H9 (cell line): ENCODE data around the gene NDUFS6. TPM values are rescaled to one million over a fixed set of nuclear protein-coding genes. Genes with fewer than 3 reads are reported as not detected.

Source experiments
- DNase-seq: peaks from one replicate; pipeline ENCODE4 v3.0.0-alpha.2; 2017
- H2AFZ ChIP-seq: one replicate; pipeline ENCODE4 v1.6.1; 2013; ENCODE audit warnings: mild to moderate bottlenecking, low read length, control low read depth, moderate library complexity
- H2AK5ac ChIP-seq: 2 replicates; pipeline ENCODE4 v1.6.1; 2013; ENCODE audit warnings: low read length, control low read depth, mixed read lengths; ENCODE audit not compliant: insufficient read length
- H2BK120ac ChIP-seq: one replicate; pipeline ENCODE4 v1.6.1; 2013; ENCODE audit warnings: low read depth, mild to moderate bottlenecking, low read length, control low read depth, inconsistent platforms; ENCODE audit not compliant: poor library complexity, severe bottlenecking
- H2BK12ac ChIP-seq: 2 replicates; pipeline ENCODE4 v1.6.1; 2013; ENCODE audit warnings: low read length, control low read depth, mixed read lengths, low read depth; ENCODE audit not compliant: insufficient read length
- H2BK15ac ChIP-seq: 2 replicates; pipeline ENCODE4 v1.6.1; 2013; ENCODE audit warnings: low read depth, low read length, control low read depth
- H2BK20ac ChIP-seq: one replicate; pipeline ENCODE4 v1.6.1; 2013; ENCODE audit warnings: low read depth, mild to moderate bottlenecking, low read length, control low read depth, inconsistent platforms; ENCODE audit not compliant: poor library complexity, severe bottlenecking
- H2BK5ac ChIP-seq: 2 replicates; pipeline ENCODE4 v1.6.1; 2013; ENCODE audit warnings: low read length, control low read depth, mixed read lengths; ENCODE audit not compliant: insufficient read length
- H3K14ac ChIP-seq: 2 replicates; pipeline ENCODE4 v1.6.1; 2013; ENCODE audit warnings: low read length, control low read depth; ENCODE audit not compliant: insufficient read depth
- H3K18ac ChIP-seq: 2 replicates; pipeline ENCODE4 v1.6.1; 2013; ENCODE audit warnings: low read depth, mild to moderate bottlenecking, mixed read lengths, low read length, control low read depth; ENCODE audit not compliant: insufficient read length
- H3K23ac ChIP-seq: 2 replicates; pipeline ENCODE4 v1.6.1; 2013; ENCODE audit warnings: low read length, control low read depth, mixed read lengths, low read depth; ENCODE audit not compliant: insufficient read length
- H3K23me2 ChIP-seq: 2 replicates; pipeline ENCODE4 v1.6.1; 2013; ENCODE audit warnings: low read depth, mild to moderate bottlenecking, mixed read lengths, low read length, control low read depth; ENCODE audit not compliant: insufficient read length, poor library complexity, severe bottlenecking
- H3K27ac ChIP-seq: 2 replicates; pipeline ENCODE4 v1.5.1; 2013; ENCODE audit warnings: low read length, control low read depth, mixed read lengths, low read depth; ENCODE audit not compliant: insufficient read length
- H3K27me3 ChIP-seq: 2 replicates; pipeline ENCODE4 v1.6.1; 2013; ENCODE audit warnings: low read length, control low read depth, inconsistent platforms; ENCODE audit not compliant: insufficient read depth
- H3K4ac ChIP-seq: 2 replicates; pipeline ENCODE4 v1.6.1; 2013; ENCODE audit warnings: low read depth, mild to moderate bottlenecking, control low read depth, inconsistent platforms, low read length, moderate library complexity
- H3K4me1 ChIP-seq: 2 replicates; pipeline ENCODE4 v1.6.1; 2013; ENCODE audit warnings: low read length, control low read depth, inconsistent platforms; ENCODE audit not compliant: insufficient read depth
- H3K4me2 ChIP-seq: 2 replicates; pipeline ENCODE4 v1.6.1; 2013; ENCODE audit warnings: low read length, control low read depth, mixed read lengths; ENCODE audit not compliant: insufficient read length, insufficient read depth
- H3K56ac ChIP-seq: 2 replicates; pipeline ENCODE4 v1.6.1; 2013; ENCODE audit warnings: low read depth, mild to moderate bottlenecking, mixed read lengths, low read length, control low read depth; ENCODE audit not compliant: insufficient read length
- H3K79me1 ChIP-seq: 2 replicates; pipeline ENCODE4 v1.6.1; 2013; ENCODE audit warnings: low read depth, mild to moderate bottlenecking, moderate library complexity, low read length, control low read depth, inconsistent platforms; ENCODE audit not compliant: insufficient read depth, poor library complexity, severe bottlenecking
- H3K79me2 ChIP-seq: 2 replicates; pipeline ENCODE4 v1.6.1; 2013; ENCODE audit warnings: low read length, control low read depth, inconsistent platforms; ENCODE audit not compliant: insufficient read depth
- H3K9ac ChIP-seq: 2 replicates; pipeline ENCODE4 v1.6.1; 2013; ENCODE audit warnings: low read length, control low read depth, mixed read lengths; ENCODE audit not compliant: insufficient read length; ENCODE audit errors: extremely low read depth
- H3K9me3 ChIP-seq: one replicate; pipeline ENCODE4 v1.6.1; 2013; ENCODE audit warnings: low read depth, low read length, inconsistent platforms; ENCODE audit not compliant: control insufficient read depth
- H3T11ph ChIP-seq: one replicate; pipeline ENCODE4 v1.6.1; 2013; ENCODE audit warnings: mild to moderate bottlenecking, low read length, control low read depth, inconsistent platforms
- H4K20me1 ChIP-seq: one replicate; pipeline ENCODE4 v1.6.1; 2013; ENCODE audit not compliant: control insufficient read depth, insufficient read length, insufficient read depth
- H4K5ac ChIP-seq: 2 replicates; pipeline ENCODE4 v1.6.1; 2013; ENCODE audit warnings: low read depth, mild to moderate bottlenecking, mixed read lengths, low read length, control low read depth; ENCODE audit not compliant: insufficient read length
- H4K8ac ChIP-seq: replicated peaks from 2 replicates; pipeline ENCODE4 v1.6.1; 2013; ENCODE audit warnings: low read length, control low read depth, mixed read lengths, low read depth; ENCODE audit not compliant: insufficient read length
- H4K91ac ChIP-seq: 2 replicates; pipeline ENCODE4 v1.6.1; 2013; ENCODE audit warnings: low read depth, mild to moderate bottlenecking, moderate library complexity, mixed read lengths, low read length, control low read depth; ENCODE audit not compliant: insufficient read length
- H3K27ac Mint-ChIP-seq, 3 experiments: 2 replicates in 2 of 3; 3 replicates in 1 of 3; pipeline ENCODE4 v1.8.0; 2020 to 2021; ENCODE audit warnings: mixed read lengths in 3 of 3, mild to moderate bottlenecking in 1 of 3, moderate library complexity in 1 of 3
- H3K27me3 Mint-ChIP-seq: 2 replicates; pipeline ENCODE4 v1.8.0; 2021; ENCODE audit warnings: low read depth, mild to moderate bottlenecking, moderate library complexity, mixed read lengths
- H3K36me3 Mint-ChIP-seq, 3 experiments: 2 replicates in 2 of 3; 3 replicates in 1 of 3; pipeline ENCODE4 v1.8.0; 2020 to 2021; ENCODE audit warnings: low read depth in 3 of 3, mixed read lengths in 3 of 3; ENCODE audit not compliant: insufficient read depth in 1 of 3
- H3K4me1 Mint-ChIP-seq, 2 experiments: 2 replicates each; pipeline ENCODE4 v1.8.0; 2020; ENCODE audit warnings: mixed read lengths in 2 of 2
- H3K4me3 Mint-ChIP-seq, 2 experiments: 2 replicates in 1 of 2; 3 replicates in 1 of 2; pipeline ENCODE4 v1.8.0; 2020 to 2021; ENCODE audit warnings: mild to moderate bottlenecking in 2 of 2, mixed read lengths in 2 of 2, moderate library complexity in 1 of 2
- H3K9me3 Mint-ChIP-seq, 2 experiments: 2 replicates in 1 of 2; 3 replicates in 1 of 2; pipeline ENCODE4 v1.8.0; 2020; ENCODE audit warnings: mild to moderate bottlenecking in 2 of 2, mixed read lengths in 2 of 2, moderate library complexity in 1 of 2
- CTCF ChIP-seq: fragments of 200-600 bp; sonication (generic); conservative IDR thresholded peaks from 3 replicates; pipeline ENCODE4 v1.8.0; 2021; ENCODE audit warnings: antibody characterized with exemption, mild to moderate bottlenecking
- WGBS: extraction: QIAGEN DNeasy Blood & Tissue Kit; methylation state at CpG from one replicate; pipeline ENCODE4 v1.1.7; 2013; ENCODE audit warnings: missing lambda C conversion rate, low lambda C conversion rate, mixed read lengths; ENCODE audit not compliant: insufficient read length; ENCODE audit errors: extremely low coverage; 5-methylcytosine and 5-hydroxymethylcytosine counted together
- total RNA-seq: library from RNA; stranded (reverse); gene quantifications from 2 replicates; pipeline ENCODE4 v1.2.1, GENCODE V29; 2021

The NDUFS6 gene
- total RNA-seq, 1 experiment from 2014 or later: 62.5 TPM

DNA sequence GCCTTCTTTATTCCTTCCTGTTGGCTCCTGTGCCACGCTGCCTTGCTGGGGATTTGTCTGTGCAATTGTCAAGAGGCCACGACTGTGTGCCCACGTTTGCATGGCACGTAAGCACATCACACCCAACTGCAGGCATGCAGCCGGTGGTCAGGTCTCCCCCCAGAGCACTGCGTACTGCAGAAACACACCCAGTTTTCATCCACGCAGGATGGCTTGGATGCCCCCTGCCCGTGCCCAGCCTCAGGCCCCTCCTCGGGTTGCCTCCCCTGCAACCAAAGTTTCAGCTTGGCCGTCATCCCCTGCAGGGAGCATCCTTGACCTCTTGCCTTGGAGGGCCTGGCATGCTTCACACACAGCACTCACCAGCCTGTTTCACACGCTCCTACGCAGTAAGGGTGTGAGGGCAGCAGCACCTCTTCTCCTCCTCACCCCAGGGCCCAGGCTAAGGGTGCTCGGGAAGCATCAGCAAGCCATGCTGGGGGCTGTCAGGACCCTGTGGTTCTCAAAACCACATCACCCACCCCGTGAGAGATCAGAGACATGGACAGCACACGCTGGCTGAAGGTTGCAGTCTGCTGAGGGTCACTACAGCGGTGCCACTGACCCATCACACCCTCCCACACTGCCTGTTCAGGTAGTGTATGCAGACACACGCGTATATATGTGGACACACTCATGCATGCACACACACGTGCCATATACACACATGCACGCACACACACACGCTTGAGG is 4.7 kb upstream of the NDUFS6 start:
- H2BK12ac ChIP-seq: no peak overlapping the region
- H3K4ac ChIP-seq: no peak overlapping the region
- H3K9ac ChIP-seq: no peak overlapping the region
- H3K23ac ChIP-seq: no peak overlapping the region
- no peak overlapping the region for H3K27ac Mint-ChIP-seq
- peaks cover 14% of the 10 kb centered on the region for H3K23me2 ChIP-seq
- H3K79me2 ChIP-seq: peaks cover 3% of the 10 kb centered on the region; the same call in 1 of the 2 replicates
- no peak for DNase-seq
- H3K4me2 ChIP-seq: no peak overlapping the region
- H4K20me1 ChIP-seq: no peaks in the 10 kb centered on the region
- H3K4me1 Mint-ChIP-seq: peaks cover 11 to 14% of the 10 kb centered on the region in 2 experiments
- H4K5ac ChIP-seq: no peak overlapping the region
- no peak overlapping the region for H2BK15ac ChIP-seq
- no peak overlapping the region for H4K8ac ChIP-seq
- TF ChIP-seq CTCF: no peak
- H3K27me3 Mint-ChIP-seq: no peaks in the 10 kb centered on the region
- H3K4me3 Mint-ChIP-seq: no peak overlapping the region; a peak in 1 of 5 replicates
- no peak overlapping the region for H3K27ac ChIP-seq
- no peak overlapping the region for H2BK5ac ChIP-seq
- H2AFZ ChIP-seq: no peak overlapping the region
- no peak overlapping the region for H2BK20ac ChIP-seq
- no peak overlapping the region for H2BK120ac ChIP-seq
- no peak overlapping the region for H3K56ac ChIP-seq
- H3K4me1 ChIP-seq: no peaks in the 10 kb centered on the region
- H3K27me3 ChIP-seq: no peaks in the 10 kb centered on the region
- no peaks in the 10 kb centered on the region for H3K9me3 ChIP-seq
- peaks cover 0 to 3% of the 10 kb centered on the region in 2 experiments; a peak in 1 of 5 replicates for H3K9me3 Mint-ChIP-seq
- no peak overlapping the region for H3T11ph ChIP-seq
- no peak overlapping the region for H3K14ac ChIP-seq
- WGBS: no CpG with 5 or more reads among the region's 21 CpGs
- peaks cover 14 to 29% (median 25%) of the 10 kb centered on the region in 3 experiments for H3K36me3 Mint-ChIP-seq
- peaks cover 6% of the 10 kb centered on the region for H3K79me1 ChIP-seq
- no peak overlapping the region for H4K91ac ChIP-seq
- no peak overlapping the region for H2AK5ac ChIP-seq
- H3K18ac ChIP-seq: no peak overlapping the region
